Measurements from ENCODE around the gene NTRK1. TPM values are rescaled to one million over a fixed set of nuclear protein-coding genes. Genes with fewer than 3 reads are reported as not detected.

Gene NTRK1
- total RNA-seq, result 1 to 10 TPM in 2 of 8 experiments, under 1 TPM in 5, not detected in 1; 0.27 to 2.5 (median 0.61) TPM

- H3K27ac ChIP-seq, result peak within 1 kb of the TSS in 1 of 2 donors; percentile 5
- in situ Hi-C loops (cut with MboI; ENCODE audit: low pct_unique_long_range_greater_than_20kb in 2 of 9, low sequenced_read_pairs in 9 of 9, unreplicated experiment in 9 of 9), result loop anchor here in 2 of 9 experiments (25.0 kb wide), 1 partner anchor 174 kb away; the partner anchor contains the start of gene NES (in 2 of the 2)
- H3K4me1 ChIP-seq (replicated peaks in 1 of 2), result peaks cover 41 to 69% of the 10 kb centered on the region in 2 donors
- H3K4me3 ChIP-seq, result peak within 1 kb of the TSS; percentile 11 to 34 (median 23)
- peak; percentile 58 to 84 (median 73) for ATAC-seq (replicated peaks in 6 of 8)
- 2 to 18% (median 6%) methylated on average over 2 to 23 of the region's 69 CpGs; no CpG with 5 or more reads in 4 of the 10 experiments for WGBS, 10 experiments
Measured at GRCh38 chr1:156860628-156861423, at the start of gene NTRK1. NTRK1 (plus strand) TSS chr1:156860865; CDS start chr1:156860935, 70 bp downstream.

GRCh38 chr1:156811168-156811567 lies 49.5 kb upstream of the NTRK1 start:
- no peak overlapping the region for H3K4me3 ChIP-seq
- H3K4me1 ChIP-seq (replicated peaks in 1 of 2), result peaks cover 3 to 27% of the 10 kb centered on the region in 2 donors
- in situ Hi-C loops (cut with MboI; ENCODE audit: low pct_unique_long_range_greater_than_20kb in 2 of 9, low sequenced_read_pairs in 9 of 9, unreplicated experiment in 9 of 9), result no loop called here
- H3K27ac ChIP-seq, result no peak overlapping the region
- WGBS, 10 experiments, result 57 to 100% (median 75%) methylated on average over 1 to 4 of the region's 4 CpGs; no CpG with 5 or more reads in 2 of the 10 experiments
- no peak for ATAC-seq (replicated peaks in 6 of 8)

DNA sequence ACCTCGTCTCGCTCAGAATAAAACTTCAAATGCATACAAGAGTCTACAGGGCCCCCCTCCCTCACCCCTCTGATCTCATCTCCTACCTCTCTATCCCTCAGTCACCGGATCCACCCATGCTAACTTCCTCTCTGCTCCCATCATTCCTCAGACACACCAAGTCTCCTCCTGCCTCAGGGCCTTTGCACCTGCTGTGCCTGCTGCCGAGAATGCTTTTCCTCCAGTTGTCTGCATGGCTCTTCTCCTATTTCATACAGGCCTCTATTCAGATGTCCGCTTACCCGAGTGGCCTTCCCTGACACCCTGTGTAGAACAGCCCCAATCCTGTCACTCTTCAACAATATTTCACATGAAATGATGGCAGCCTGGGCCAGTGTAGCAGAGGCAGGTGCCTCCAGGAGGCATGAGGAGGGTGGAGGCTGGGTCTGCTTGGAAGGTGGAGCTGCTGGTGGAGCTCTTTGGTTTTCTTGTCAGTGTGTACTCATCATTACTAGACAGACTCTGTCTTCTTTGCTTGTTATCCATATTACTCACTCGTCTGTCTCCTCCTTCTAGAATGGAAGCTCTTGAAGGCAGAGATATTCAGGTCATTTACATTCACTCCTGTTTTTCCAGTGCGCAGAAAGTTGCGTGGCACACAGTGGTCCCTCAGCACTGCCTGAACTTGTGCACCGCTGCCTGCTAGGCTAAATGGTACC lies 48.2 kb upstream of the NTRK1 start:
- Histone ChIP-seq H3K27ac (no peak overlapping the region), H3K4me3 (no peak overlapping the region), H3K4me1 (replicated peaks in 1 of 2) (peaks cover 3 to 27% of the 10 kb centered on the region in 2 donors)
- in situ Hi-C loops (cut with MboI; ENCODE audit: low pct_unique_long_range_greater_than_20kb in 2 of 9, low sequenced_read_pairs in 9 of 9, unreplicated experiment in 9 of 9), result no loop called here
- WGBS, 10 experiments, result 70 to 100% (median 90%) methylated on average over 1 to 8 of the region's 10 CpGs
- ATAC-seq (replicated peaks in 6 of 8), result no peak

DNA sequence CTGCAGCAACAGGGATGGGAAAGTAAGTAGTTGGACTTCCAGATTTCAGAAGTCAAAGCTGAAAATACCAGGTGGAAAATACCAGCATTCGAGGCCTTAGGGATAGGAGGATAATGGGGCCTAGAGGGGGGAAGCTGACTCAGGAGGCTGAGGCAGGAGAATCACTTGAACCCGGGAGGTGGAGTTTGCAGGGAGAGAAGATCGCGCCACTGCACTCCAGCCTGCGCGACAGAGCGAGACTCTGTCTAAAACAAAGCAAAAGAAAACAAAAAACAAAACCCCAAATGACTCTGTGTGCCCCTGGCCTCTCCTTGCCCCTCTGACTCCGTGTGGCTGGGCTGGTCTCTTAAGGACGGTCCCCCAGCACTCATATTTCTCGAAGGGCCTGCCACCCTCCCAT lies 47.4 kb upstream of the NTRK1 start:
- in situ Hi-C loops (cut with MboI; ENCODE audit: low pct_unique_long_range_greater_than_20kb in 2 of 9, low sequenced_read_pairs in 9 of 9, unreplicated experiment in 9 of 9), result no loop called here
- H3K27ac ChIP-seq, result no peak overlapping the region
- 35 to 67% (median 59%) methylated on average over 1 to 10 of the region's 10 CpGs; no CpG with 5 or more reads in 4 of the 10 experiments for WGBS, 10 experiments
- H3K4me3 ChIP-seq, result peak overlapping the region in 3 of 5 donors; percentile 20 to 26 (median 24)
- ATAC-seq (replicated peaks in 6 of 8), result no peak
- H3K4me1 ChIP-seq (replicated peaks in 1 of 2), result peaks cover 3 to 27% of the 10 kb centered on the region in 2 donors

DNA sequence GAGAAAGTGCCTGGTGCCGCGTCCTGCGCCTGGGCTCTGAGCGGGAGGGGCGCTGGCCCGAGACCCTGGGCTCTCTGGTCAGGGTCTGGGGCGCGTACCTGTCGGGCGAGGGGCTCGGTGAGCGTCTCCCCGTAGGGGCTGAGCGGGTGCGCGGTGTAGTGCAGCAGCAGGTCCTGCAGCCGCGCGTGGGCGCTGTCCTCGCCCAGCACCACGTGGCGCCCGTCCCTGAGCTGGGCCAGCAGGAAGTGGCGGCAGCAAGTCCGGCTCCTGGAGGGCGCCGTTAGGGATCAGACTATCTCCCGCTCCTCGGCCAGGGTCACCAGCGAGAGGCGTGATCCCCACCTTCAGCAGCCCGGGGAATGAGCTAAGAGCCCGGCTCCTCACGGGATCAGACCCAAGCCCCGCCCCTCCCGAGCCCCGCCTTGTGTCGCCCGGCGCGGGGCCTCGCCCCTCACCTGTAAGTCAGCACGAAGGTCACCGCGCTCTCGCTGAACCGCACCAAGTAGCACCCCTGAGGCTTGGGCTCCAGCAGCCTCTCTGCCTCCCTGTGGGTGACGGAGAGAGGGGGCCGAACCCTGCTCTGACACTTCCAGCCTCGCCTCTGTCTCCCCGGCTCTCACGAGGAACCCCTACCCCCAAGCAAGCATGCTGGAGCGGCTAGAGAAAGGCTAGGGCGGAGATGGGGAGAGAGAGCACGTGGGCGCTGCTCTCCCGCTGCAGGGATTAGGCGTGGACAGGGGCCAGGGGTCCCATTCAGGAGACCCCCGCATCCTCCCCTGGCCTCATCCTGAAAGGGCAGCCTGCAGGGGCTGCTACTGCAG lies 46.7 kb upstream of the NTRK1 start:
- Histone ChIP-seq H3K4me1 (replicated peaks in 1 of 2) (peaks cover 3 to 27% of the 10 kb centered on the region in 2 donors), H3K4me3 (peak overlapping the region; percentile 20 to 28 (median 25)), H3K27ac (no peak overlapping the region)
- peak; percentile 75 to 97 (median 91) for ATAC-seq (replicated peaks in 6 of 8)
- 0 to 70% (median 46%) methylated on average over 1 to 16 of the region's 60 CpGs; no CpG with 5 or more reads in 4 of the 10 experiments for WGBS, 10 experiments
- in situ Hi-C loops (cut with MboI; ENCODE audit: low pct_unique_long_range_greater_than_20kb in 2 of 9, low sequenced_read_pairs in 9 of 9, unreplicated experiment in 9 of 9), result no loop called here

GRCh38 chr1:156814571-156815260 lies 45.9 kb upstream of the NTRK1 start:
- peaks cover 3 to 27% of the 10 kb centered on the region in 2 donors for H3K4me1 ChIP-seq (replicated peaks in 1 of 2)
- H3K4me3 ChIP-seq, result no peak overlapping the region
- H3K27ac ChIP-seq, result no peak overlapping the region
- 60 to 100% (median 89%) methylated on average over 1 to 4 of the region's 7 CpGs; no CpG with 5 or more reads in 3 of the 10 experiments for WGBS, 10 experiments
- in situ Hi-C loops (cut with MboI; ENCODE audit: low pct_unique_long_range_greater_than_20kb in 2 of 9, low sequenced_read_pairs in 9 of 9, unreplicated experiment in 9 of 9), result no loop called here
- no peak for ATAC-seq (replicated peaks in 6 of 8)

DNA sequence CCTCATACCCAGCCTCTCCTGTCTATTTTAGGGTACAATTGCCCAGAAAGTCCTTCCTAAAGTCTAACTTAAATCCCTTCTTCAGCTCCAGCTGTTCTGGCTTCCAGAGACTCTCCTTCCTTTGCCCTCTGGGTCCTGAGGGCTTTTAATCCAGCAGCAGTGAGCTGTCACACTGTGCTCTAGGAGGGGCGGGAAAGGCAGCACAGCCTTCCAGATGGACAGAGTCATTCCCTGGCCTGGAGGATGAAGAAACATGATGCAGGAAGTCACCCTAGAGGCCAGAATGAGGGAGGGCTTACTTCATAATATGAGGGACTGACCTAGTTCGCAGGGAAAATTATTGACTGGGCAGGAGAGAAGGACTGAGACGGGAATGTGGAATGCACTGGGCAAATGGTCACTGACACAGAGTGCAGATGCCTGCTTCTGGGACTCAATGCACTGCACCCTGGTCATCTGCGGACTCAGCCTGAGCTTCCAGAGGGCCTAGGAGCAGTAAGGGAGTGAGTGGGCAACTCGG lies 45.3 kb upstream of the NTRK1 start:
- no peak overlapping the region for H3K4me3 ChIP-seq
- H3K27ac ChIP-seq, result peak overlapping the region in 1 of 2 donors; percentile 28
- peaks cover 3 to 27% of the 10 kb centered on the region in 2 donors for H3K4me1 ChIP-seq (replicated peaks in 1 of 2)
- WGBS, 10 experiments, result 44 to 80% (median 58%) methylated on average over 1 to 5 of the region's 5 CpGs; no CpG with 5 or more reads in 4 of the 10 experiments
- ATAC-seq (replicated peaks in 6 of 8), result peak; percentile 41 to 86 (median 66)
- in situ Hi-C loops (cut with MboI; ENCODE audit: low pct_unique_long_range_greater_than_20kb in 2 of 9, low sequenced_read_pairs in 9 of 9, unreplicated experiment in 9 of 9), result no loop called here

DNA sequence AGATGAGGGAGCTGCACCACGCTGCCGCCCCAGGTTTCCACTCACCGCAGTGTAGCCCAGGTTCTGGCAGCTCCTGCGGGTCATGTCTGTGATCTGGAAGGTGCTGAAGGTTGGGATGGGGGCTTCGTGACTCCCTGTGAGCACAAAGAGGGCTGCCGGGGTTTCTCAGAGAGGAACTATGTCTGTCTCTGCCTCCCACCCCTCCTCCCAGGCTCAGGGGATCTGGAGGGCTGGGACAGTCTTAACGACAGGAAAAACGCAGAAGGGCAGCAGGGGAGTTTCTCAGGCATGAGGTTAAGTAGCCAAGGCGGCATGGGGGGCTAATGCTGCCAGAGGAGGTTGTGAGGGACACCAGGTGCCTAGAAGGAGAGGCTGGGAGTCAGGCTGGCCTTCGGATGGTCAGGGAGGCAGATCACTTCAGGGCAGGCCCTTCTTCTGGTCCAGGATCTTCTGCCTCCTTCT lies 44.7 kb upstream of the NTRK1 start:
- 55 to 100% (median 59%) methylated on average over 1 to 9 of the region's 10 CpGs; no CpG with 5 or more reads in 4 of the 10 experiments for WGBS, 10 experiments
- Histone ChIP-seq H3K4me1 (replicated peaks in 1 of 2) (peaks cover 3 to 27% of the 10 kb centered on the region in 2 donors), H3K4me3 (no peak overlapping the region), H3K27ac (no peak overlapping the region)
- ATAC-seq (replicated peaks in 6 of 8), result no peak
- in situ Hi-C loops (cut with MboI; ENCODE audit: low pct_unique_long_range_greater_than_20kb in 2 of 9, low sequenced_read_pairs in 9 of 9, unreplicated experiment in 9 of 9), result no loop called here

DNA sequence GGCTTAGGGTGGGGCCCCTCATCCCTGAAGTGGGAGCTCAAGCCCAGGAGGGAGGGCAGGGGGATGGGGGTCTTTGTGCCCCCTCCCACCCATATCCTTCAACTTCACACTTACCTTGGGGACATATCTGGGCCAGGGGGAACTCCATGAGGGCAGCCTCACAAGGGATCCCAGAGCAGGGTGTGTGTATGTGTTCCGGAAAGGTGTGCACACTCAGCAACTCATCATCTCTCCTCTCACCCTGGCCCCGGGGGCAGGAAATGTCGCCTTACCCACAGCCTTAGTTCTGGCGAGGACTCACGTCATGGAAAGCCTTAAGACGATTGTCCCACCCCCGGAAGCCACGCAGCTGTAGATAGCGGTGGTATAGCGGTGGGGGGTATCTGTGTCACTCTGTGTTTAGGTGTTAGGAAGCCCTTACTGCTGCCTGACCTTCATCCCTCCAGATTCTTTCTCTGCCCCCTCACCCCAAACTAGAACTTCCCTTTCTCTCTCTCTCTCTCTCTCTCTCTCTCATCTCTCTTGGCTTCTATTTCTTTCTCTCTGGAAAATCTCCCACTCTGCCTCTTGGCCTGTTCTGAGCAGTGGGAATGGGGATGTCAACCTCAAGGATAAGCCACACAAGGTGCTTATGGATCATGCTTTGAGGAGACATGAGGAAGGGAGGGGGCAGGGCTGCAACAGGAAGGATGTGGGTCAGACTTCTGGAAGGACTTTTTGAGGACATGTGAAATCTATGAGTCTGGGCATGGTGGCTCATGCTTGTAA lies 43.9 kb upstream of the NTRK1 start, which contains the start of gene SH2D2A:
Gene SH2D2A, minus strand, starts transcription at position 288 of the 768 bp plus-strand sequence. Its CDS starts 140 bp downstream, at position 148.
- WGBS, 10 experiments, result 29 to 71% (median 56%) methylated on average over 2 to 10 of the region's 10 CpGs; no CpG with 5 or more reads in 3 of the 10 experiments
- in situ Hi-C loops (cut with MboI; ENCODE audit: low pct_unique_long_range_greater_than_20kb in 2 of 9, low sequenced_read_pairs in 9 of 9, unreplicated experiment in 9 of 9), result no loop called here
- Histone ChIP-seq H3K27ac (peak within 1 kb of the TSS in 1 of 2 donors; percentile 28), H3K4me1 (replicated peaks in 1 of 2) (peaks cover 3 to 27% of the 10 kb centered on the region in 2 donors), H3K4me3 (no peak within 1 kb of the TSS)
- ATAC-seq (replicated peaks in 6 of 8), result no peak

DNA sequence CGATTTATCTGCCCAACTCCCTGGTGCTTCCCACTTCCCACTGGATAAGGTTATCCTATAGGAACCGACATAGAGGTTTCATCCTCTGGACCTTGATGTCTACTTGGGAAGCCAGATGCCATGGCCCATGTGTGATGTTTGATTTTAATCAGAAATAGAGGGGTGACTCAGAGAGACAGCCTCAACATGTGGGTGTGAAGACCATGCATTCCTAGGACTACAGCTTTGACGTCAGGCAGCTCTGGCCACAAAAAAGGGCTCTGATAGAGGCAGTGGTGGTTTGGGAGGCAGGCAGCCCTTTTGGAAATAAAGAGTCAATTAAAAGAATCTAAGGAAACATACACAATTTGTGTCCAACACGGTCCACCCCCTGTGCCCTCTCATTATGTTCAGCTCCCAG lies 38.9 kb upstream of the NTRK1 start:
- in situ Hi-C loops (cut with MboI; ENCODE audit: low pct_unique_long_range_greater_than_20kb in 2 of 9, low sequenced_read_pairs in 9 of 9, unreplicated experiment in 9 of 9), result no loop called here
- ATAC-seq (replicated peaks in 6 of 8), result peak in 1 of 8 experiments; percentile 33
- no peak overlapping the region for H3K27ac ChIP-seq
- WGBS, 10 experiments, result 20 to 80% (median 58%) methylated on average over 1 to 4 of the region's 4 CpGs; no CpG with 5 or more reads in 1 of the 10 experiments
- H3K4me3 ChIP-seq, result no peak overlapping the region
- no peaks in the 10 kb centered on the region for H3K4me1 ChIP-seq (replicated peaks in 1 of 2)

DNA sequence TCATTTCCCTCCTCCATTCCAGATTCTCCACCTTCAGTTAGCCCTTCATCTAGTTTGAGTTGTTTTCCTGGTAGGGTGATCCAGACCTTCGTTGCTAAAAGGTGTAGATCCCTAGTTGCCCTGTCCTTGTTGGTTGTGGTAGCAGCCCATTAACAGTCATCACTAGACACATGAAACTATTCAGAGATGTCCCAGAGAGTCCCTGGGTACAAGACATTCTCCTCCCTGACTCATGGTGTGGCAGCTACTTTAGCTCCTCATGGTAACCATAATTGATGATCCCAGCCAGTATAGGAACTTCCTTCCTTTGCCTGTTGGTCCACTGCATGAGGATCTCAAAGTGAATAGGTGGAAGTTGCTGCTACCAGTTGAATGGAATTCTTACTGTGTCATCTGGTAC lies 38.0 kb upstream of the NTRK1 start:
- H3K27ac ChIP-seq, result no peak overlapping the region
- WGBS, 10 experiments, result 0 to 64% (median 30%) methylated on average over 1 of the region's 1 CpG; no CpG with 5 or more reads in 1 of the 10 experiments
- no peak overlapping the region for H3K4me3 ChIP-seq
- in situ Hi-C loops (cut with MboI; ENCODE audit: low pct_unique_long_range_greater_than_20kb in 2 of 9, low sequenced_read_pairs in 9 of 9, unreplicated experiment in 9 of 9), result no loop called here
- H3K4me1 ChIP-seq (replicated peaks in 1 of 2), result no peaks in the 10 kb centered on the region
- no peak for ATAC-seq (replicated peaks in 6 of 8)
